Measurements from ENCODE around the gene EIF2B1.

DNA sequence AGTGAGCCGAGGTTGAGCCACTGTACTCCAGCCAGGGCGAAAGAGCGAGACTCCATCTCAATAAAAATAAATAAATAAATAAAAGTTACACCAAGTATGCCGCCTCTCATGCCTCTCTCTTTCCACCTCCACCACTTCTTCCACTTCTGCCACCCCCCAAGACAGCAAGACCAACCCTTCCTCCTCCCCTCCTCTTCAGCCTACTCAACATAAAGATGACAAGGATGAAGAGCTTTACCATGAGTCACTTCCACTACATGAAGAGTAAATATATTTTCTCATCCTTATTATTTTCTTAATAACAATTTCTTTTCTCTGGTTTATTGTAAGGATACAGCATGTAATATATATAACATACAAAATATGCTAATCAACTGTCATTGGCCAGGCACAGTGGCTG, 52.7 kb downstream of the EIF2B1 start:
- TF ChIP-seq EP300 (IDR thresholded peaks at IDR 0.05) (no peak), POLR2A (IDR thresholded peaks at IDR 0.05) (no peak)
- TF ChIP-seq, protein P1, sequence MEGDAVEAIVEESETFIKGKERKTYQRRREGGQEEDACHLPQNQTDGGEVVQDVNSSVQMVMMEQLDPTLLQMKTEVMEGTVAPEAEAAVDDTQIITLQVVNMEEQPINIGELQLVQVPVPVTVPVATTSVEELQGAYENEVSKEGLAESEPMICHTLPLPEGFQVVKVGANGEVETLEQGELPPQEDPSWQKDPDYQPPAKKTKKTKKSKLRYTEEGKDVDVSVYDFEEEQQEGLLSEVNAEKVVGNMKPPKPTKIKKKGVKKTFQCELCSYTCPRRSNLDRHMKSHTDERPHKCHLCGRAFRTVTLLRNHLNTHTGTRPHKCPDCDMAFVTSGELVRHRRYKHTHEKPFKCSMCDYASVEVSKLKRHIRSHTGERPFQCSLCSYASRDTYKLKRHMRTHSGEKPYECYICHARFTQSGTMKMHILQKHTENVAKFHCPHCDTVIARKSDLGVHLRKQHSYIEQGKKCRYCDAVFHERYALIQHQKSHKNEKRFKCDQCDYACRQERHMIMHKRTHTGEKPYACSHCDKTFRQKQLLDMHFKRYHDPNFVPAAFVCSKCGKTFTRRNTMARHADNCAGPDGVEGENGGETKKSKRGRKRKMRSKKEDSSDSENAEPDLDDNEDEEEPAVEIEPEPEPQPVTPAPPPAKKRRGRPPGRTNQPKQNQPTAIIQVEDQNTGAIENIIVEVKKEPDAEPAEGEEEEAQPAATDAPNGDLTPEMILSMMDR (IDR thresholded peaks at IDR 0.05): no peak

Data from sigmoid colon (tissue), 4 donors.